Subcutaneous adipose tissue (tissue), 4 donors: Measurements from ENCODE around the gene MRPS5. TPM values are rescaled to one million over a fixed set of nuclear protein-coding genes. Genes with fewer than 3 reads are reported as not detected.

Experiments used
- CTCF ChIP-seq: fragments of 450-650 bp; IDR thresholded peaks from one replicate; pipeline ENCODE4 v1.5.1; 2016; ENCODE audit warnings: low read depth, mild to moderate bottlenecking, control low read depth, antibody characterized with exemption, moderate library complexity
- total RNA-seq, 4 donors: library from RNA; depleted of rRNA; stranded (reverse); fragments of >200 nt; gene quantifications; one replicate each; pipeline ENCODE4 v1.1.0, GENCODE V29; 2016

The MRPS5 gene
- total RNA-seq, 4 donors from 2014 or later, result 31.1 to 50.2 (median 39.5) TPM

DNA sequence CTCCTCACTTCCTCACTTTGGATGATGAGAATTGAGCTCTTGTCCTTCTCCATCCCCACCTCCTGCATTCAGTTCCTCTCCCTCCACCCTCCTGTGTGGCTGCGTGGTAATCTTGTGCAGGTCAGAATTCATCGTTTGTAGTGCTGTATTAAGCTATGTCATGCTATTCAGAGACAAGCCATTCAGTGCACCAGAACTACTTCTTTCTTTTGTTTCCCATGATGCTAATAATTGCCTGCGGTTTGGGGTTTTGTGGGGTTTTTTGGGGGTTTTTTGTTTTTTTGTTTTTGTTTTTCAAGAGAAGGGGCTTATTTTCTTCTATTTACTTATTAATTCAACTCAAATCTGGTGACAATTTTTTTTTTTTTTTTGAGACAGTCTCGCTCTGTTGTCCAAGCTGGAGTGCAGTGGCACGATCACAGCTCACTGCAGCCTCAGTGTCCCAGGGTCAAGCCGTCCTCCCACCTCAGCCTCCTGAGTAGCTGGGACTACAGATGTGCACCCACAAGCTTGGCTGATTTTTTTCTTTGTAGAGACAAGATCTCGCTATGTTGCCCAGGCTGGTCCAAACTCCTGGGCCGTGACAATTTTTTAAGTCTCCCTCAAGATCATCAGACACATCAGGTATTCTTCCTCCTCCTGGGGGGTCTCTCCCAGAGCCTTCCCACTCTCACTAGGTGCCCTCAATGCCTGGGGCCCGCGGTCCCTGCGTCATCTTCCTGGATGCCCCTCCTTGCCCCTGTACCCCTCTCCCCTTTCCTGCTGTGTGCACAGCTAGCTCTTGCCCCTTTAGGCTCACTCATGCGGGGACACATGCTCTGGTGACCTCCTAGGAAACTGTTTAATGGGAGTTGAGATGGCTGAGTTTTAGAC is 58.3 kb downstream of the MRPS5 start:
- no peak for TF ChIP-seq CTCF

DNA sequence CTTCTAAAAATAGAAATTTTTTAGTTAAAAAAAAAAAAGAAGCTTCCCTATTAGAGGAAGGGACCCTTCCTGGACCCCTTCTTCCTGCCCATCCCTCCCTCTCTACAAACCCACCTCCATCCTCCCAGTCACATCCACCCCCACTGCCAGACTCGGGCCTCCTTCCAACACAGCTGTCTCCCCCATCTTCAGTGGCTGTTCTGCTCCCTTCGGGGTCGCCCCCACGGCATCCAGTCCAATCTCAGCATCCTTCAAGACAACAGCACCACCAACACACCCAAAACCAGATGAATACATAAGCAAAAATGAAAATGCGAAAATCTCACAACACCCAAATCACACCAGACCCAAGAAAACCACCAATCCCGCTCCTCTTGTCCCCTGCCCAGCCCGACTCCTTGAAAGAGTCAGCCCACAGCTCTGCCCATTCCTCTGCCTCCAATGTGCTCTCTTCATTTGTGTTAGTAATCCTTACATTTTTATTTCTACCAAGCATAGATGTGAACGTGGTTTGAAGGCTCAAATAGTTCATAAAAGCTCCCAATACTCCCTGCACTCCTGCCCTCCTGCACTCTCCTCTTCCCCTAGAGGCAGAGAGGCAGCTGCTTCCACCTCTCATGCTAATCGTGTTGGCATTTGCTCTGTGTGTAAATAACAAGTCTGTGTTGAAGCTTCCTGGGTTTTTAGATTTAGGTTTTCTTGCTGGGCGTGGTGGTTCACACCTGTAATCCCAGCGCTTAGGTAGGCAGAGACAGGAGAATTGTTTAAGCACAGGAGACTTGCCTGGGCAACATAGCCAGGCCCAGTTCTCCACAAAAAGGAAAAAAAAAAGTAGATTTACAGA is 59.1 kb downstream of the MRPS5 start:
- no peak for TF ChIP-seq CTCF

- no peak for TF ChIP-seq CTCF
Measured at GRCh38 chr2:95061601-95062183, 59.9 kb downstream of the MRPS5 start.

- TF ChIP-seq CTCF, result no peak
Measured at GRCh38 chr2:95061119-95061512, 60.5 kb downstream of the MRPS5 start.

DNA sequence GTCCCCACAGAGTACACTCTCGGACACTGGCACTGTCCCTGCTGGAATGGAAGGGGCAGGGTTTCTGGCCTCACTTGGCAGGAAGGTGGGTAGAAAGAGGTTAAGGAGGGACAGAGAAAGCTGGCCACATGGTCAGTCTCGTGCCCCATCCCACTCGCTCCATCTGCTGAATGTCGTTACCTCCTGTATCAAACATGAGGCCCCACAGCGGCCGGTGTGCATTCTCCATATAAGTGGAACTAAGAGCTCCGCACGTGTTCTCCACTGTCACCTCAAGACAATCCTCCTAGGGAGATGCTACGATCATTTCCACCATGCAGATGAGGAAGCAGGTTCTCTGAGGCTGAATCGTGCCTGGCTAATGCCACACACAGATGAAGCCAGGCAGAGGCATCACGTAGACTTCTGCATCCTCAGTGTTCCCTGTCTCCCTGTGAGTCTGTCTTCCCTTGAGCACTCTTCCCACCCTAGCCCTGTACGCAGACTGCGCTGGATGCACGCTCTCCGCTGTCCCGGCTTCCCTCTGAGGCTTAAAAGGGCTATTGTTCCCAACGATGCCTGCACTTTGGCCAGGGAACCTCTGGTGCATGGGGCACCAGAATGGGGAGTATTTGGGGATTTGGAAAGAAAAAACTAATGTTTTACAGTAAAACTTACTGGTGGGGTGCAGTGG is 61.0 kb downstream of the MRPS5 start:
- no peak for TF ChIP-seq CTCF

GRCh38 chr2:95059656-95060370 is 61.8 kb downstream of the MRPS5 start:
- TF ChIP-seq CTCF, result no peak
